ENCODE measurements around the gene NTNG2. TPM values are rescaled to one million over a fixed set of nuclear protein-coding genes. Genes with fewer than 3 reads are reported as not detected.

NTNG2 gene
- total RNA-seq, 1 donor from 2014 or later, result 2.2 TPM

GRCh38 chr9:132235894-132236661, 74.2 kb downstream of the NTNG2 start:
- DNase-seq (ENCODE audit: low spot score), result peak; percentile 72

- no peak for DNase-seq (ENCODE audit: low spot score)
These were observed 74.9 kb downstream of the NTNG2 start for GRCh38 chr9:132236662-132237311.

GRCh38 chr9:132237481-132237880, 75.6 kb downstream of the NTNG2 start:
- DNase-seq (ENCODE audit: low spot score), result no peak

GRCh38 chr9:132238026-132238972, 76.4 kb downstream of the NTNG2 start:
- DNase-seq (ENCODE audit: low spot score), result no peak

- DNase-seq (ENCODE audit: low spot score), result no peak
These were observed 77.1 kb downstream of the NTNG2 start for GRCh38 chr9:132238992-132239391.

GRCh38 chr9:132239518-132239917, 77.7 kb downstream of the NTNG2 start:
- DNase-seq (ENCODE audit: low spot score), result no peak

- DNase-seq (ENCODE audit: low spot score), result no peak
These were observed 78.4 kb downstream of the NTNG2 start for GRCh38 chr9:132239999-132240840.

GRCh38 chr9:132240841-132241482, 79.1 kb downstream of the NTNG2 start:
- DNase-seq (ENCODE audit: low spot score), result peak; percentile 98

GRCh38 chr9:132241483-132241839, 79.6 kb downstream of the NTNG2 start:
- no peak for DNase-seq (ENCODE audit: low spot score)

GRCh38 chr9:132241840-132242620, 80.2 kb downstream of the NTNG2 start:
- DNase-seq (ENCODE audit: low spot score), result no peak

- DNase-seq (ENCODE audit: low spot score), result no peak
These were observed 80.8 kb downstream of the NTNG2 start for GRCh38 chr9:132242621-132243155.

GRCh38 chr9:132243156-132244074, 81.6 kb downstream of the NTNG2 start:
- no peak for DNase-seq (ENCODE audit: low spot score)

- DNase-seq (ENCODE audit: low spot score), result peak; percentile 78
These were observed 83.0 kb downstream of the NTNG2 start for GRCh38 chr9:132244582-132245455.

- DNase-seq (ENCODE audit: low spot score), result no peak
These were observed 83.6 kb downstream of the NTNG2 start for GRCh38 chr9:132245465-132245864.

- no peak for DNase-seq (ENCODE audit: low spot score)
These were observed 86.1 kb downstream of the NTNG2 start for GRCh38 chr9:132247942-132248341.

GRCh38 chr9:132249123-132249522, 87.3 kb downstream of the NTNG2 start:
- DNase-seq (ENCODE audit: low spot score), result no peak

- DNase-seq (ENCODE audit: low spot score), result no peak
These were observed 87.8 kb downstream of the NTNG2 start for GRCh38 chr9:132249690-132250089.

All from ureter (tissue), 1 donor.